CD4-positive, alpha-beta T cell treated with Interleukin-17A for 1 hour (primary cell): ENCODE results near the gene RIMBP2.

Experiments used
- DNase-seq: peaks from one replicate; pipeline ENCODE4 v3.0.0-alpha.2; 2020

The RIMBP2 gene

GRCh38 chr12:130435331-130435730 lies 280.8 kb downstream of the RIMBP2 start:
- DNase-seq: no peak

GRCh38 chr12:130434560-130434959 lies 281.5 kb downstream of the RIMBP2 start:
- no peak for DNase-seq

GRCh38 chr12:130433834-130434233 lies 282.3 kb downstream of the RIMBP2 start:
- no peak for DNase-seq

- DNase-seq: no peak
Measured at GRCh38 chr12:130433411-130433810, 282.7 kb downstream of the RIMBP2 start.

- no peak for DNase-seq
Measured at GRCh38 chr12:130431176-130431575, 284.9 kb downstream of the RIMBP2 start.

- no peak for DNase-seq
Measured at GRCh38 chr12:130429656-130430505, 286.2 kb downstream of the RIMBP2 start.

GRCh38 chr12:130428116-130428515 lies 288.0 kb downstream of the RIMBP2 start:
- no peak for DNase-seq

GRCh38 chr12:130427381-130427887 lies 288.7 kb downstream of the RIMBP2 start:
- no peak for DNase-seq

- DNase-seq: no peak
Measured at GRCh38 chr12:130425698-130426245, 290.3 kb downstream of the RIMBP2 start.

GRCh38 chr12:130424858-130425697 lies 291.0 kb downstream of the RIMBP2 start:
- DNase-seq: no peak

GRCh38 chr12:130423991-130424857 lies 291.9 kb downstream of the RIMBP2 start:
- no peak for DNase-seq

GRCh38 chr12:130423136-130423535 lies 293.0 kb downstream of the RIMBP2 start:
- no peak for DNase-seq

- DNase-seq: no peak
Measured at GRCh38 chr12:130422676-130423075, 293.4 kb downstream of the RIMBP2 start.

GRCh38 chr12:130421896-130422295 lies 294.2 kb downstream of the RIMBP2 start:
- DNase-seq: no peak

- no peak for DNase-seq
Measured at GRCh38 chr12:130420071-130420470, 296.0 kb downstream of the RIMBP2 start.

- DNase-seq: no peak
Measured at GRCh38 chr12:130419116-130419515, 297.0 kb downstream of the RIMBP2 start.

GRCh38 chr12:130418251-130418650 lies 297.8 kb downstream of the RIMBP2 start:
- DNase-seq: no peak

- no peak for DNase-seq
Measured at GRCh38 chr12:130414381-130414780, 301.7 kb downstream of the RIMBP2 start.

GRCh38 chr12:130413909-130414308 lies 302.2 kb downstream of the RIMBP2 start:
- DNase-seq: no peak

- DNase-seq: no peak
Measured at GRCh38 chr12:130412384-130412783, 303.7 kb downstream of the RIMBP2 start.

GRCh38 chr12:130405332-130405731 lies 310.8 kb downstream of the RIMBP2 start:
- no peak for DNase-seq

GRCh38 chr12:130401703-130402102 lies 314.4 kb downstream of the RIMBP2 start:
- DNase-seq: no peak
